WTC11 (cell line): ENCODE measurements around the gene SLC39A5. TPM values are rescaled to one million over a fixed set of nuclear protein-coding genes. Genes with fewer than 3 reads are reported as not detected.
A peak's percentile ranks its signal among the peaks of the same experiment; 100 is the strongest.

Source experiments
- ATAC-seq: fragments of 200-7000 bp; cut with Tn5 transposase; 2 replicates; pipeline ENCODE4 v1.10.0; 2021; ENCODE audit warnings: mild to moderate bottlenecking, moderate library complexity
- CTCF ChIA-PET: fragments of 300-600 bp; sonication (Branson Sonifier 250); formaldehyde crosslinking; loops from one replicate; lab custom pipeline; 2021; ENCODE audit warnings: antibody characterized with exemption; lab: Charles Lee
- POLR2A ChIA-PET: fragments of 350-600 bp; sonication (Branson Sonifier 250); formaldehyde crosslinking; loops from one replicate; lab custom pipeline; 2021; ENCODE audit warnings: antibody characterized with exemption; lab: Charles Lee
- DNase-seq: peaks from one replicate; pipeline ENCODE4 v3.0.0; 2021; ENCODE audit warnings: low spot score
- H3K27ac Mint-ChIP-seq: 2 replicates; pipeline ENCODE4 v1.8.0; 2021; ENCODE audit warnings: mixed read lengths
- H3K27me3 Mint-ChIP-seq: 2 replicates; pipeline ENCODE4 v1.8.0; 2021; ENCODE audit warnings: low read depth, mild to moderate bottlenecking, moderate library complexity, mixed read lengths
- H3K36me3 Mint-ChIP-seq: 2 replicates; pipeline ENCODE4 v1.8.0; 2021; ENCODE audit warnings: mixed read lengths
- H3K4me1 Mint-ChIP-seq: 2 replicates; pipeline ENCODE4 v1.8.0; 2022; ENCODE audit warnings: mixed read lengths
- H3K4me3 Mint-ChIP-seq: 2 replicates; pipeline ENCODE4 v1.8.0; 2021; ENCODE audit warnings: mild to moderate bottlenecking, moderate library complexity, mixed read lengths
- H3K9me3 Mint-ChIP-seq: 2 replicates; pipeline ENCODE4 v1.8.0; 2021; ENCODE audit warnings: mixed read lengths
- OVOL2 ChIP-seq: fragments of 250-450 bp; sonication (Bioruptor Pico); IDR thresholded peaks from 2 replicates; pipeline ENCODE4 v1.9.0; 2021; ENCODE audit warnings: mild to moderate bottlenecking, borderline replicate concordance
- SMAD4 ChIP-seq: sonication (generic); formaldehyde crosslinking; IDR thresholded peaks from 2 replicates; pipeline ENCODE4 v1.8.0; 2022; ENCODE audit warnings: mild to moderate bottlenecking, missing genetic modification reagents
- total RNA-seq: library from RNA; stranded (reverse); gene quantifications from 3 replicates; pipeline ENCODE4 v1.2.3, GENCODE V29; 2021
- TF ChIP-seq, protein P1 (sequence below): sonication (generic); formaldehyde crosslinking; IDR thresholded peaks from 2 replicates; pipeline ENCODE4 v1.8.1; 2023; ENCODE audit warnings: mild to moderate bottlenecking, missing genetic modification reagents

SLC39A5 gene
- total RNA-seq, 1 experiment from 2014 or later = 0.26 TPM

DNA sequence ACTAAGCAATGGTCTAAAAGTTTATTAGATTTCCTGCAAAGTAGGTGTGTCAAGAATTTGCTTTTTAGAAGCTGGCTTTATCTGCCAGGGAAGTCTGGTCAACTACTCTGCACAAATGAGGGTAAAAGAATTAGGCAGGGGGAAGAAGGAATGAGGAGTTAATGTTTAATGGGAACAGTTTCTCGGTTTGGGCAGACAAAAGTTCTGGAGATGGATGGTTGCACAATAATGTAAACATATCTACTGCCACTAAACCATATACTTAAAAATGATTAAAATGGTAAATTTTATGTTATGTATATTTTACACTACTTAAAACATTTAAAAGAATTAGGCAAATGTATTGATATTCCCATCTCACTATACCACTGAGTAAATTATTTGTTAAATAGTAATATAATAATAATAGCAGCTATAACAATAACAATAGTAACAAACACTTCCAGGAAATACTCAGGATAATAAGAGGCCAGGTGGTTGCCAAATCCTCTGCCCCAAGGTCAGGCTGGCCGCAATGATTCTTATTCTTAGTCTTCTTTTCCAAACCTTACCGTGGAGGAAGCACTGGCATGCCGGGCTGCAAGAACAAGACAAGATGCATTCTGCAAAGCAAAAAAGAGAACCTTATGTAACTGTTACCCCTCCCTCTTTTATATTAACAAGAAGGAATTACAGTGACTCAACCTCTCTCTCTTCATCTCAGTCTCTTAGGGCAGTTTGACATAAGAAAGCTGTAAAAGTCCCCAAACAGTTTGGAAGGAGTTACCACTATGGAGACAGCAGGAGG lies 56.4 kb downstream of the SLC39A5 start:
- ChIA-PET POLR2A (no interaction called here), CTCF (interaction anchor here (0.9 to 1.6 kb wide), 9 partner anchors 12 to 178 kb away, joined by 3 to 8 read pairs (median 4); partner anchors contain the start of genes ANKRD52, COQ10A and RNF41)
- Mint-ChIP-seq H3K9me3 (no peaks in the 10 kb centered on the region), H3K36me3 (peaks cover 47% of the 10 kb centered on the region), H3K27ac (peak overlapping the region; percentile 84), H3K27me3 (no peaks in the 10 kb centered on the region), H3K4me1 (peaks cover 9% of the 10 kb centered on the region), H3K4me3 (no peak overlapping the region)
- TF ChIP-seq OVOL2 (CRISPR knock-in tag) = no peak
- TF ChIP-seq, protein P1, sequence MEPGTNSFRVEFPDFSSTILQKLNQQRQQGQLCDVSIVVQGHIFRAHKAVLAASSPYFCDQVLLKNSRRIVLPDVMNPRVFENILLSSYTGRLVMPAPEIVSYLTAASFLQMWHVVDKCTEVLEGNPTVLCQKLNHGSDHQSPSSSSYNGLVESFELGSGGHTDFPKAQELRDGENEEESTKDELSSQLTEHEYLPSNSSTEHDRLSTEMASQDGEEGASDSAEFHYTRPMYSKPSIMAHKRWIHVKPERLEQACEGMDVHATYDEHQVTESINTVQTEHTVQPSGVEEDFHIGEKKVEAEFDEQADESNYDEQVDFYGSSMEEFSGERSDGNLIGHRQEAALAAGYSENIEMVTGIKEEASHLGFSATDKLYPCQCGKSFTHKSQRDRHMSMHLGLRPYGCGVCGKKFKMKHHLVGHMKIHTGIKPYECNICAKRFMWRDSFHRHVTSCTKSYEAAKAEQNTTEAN (CRISPR knock-in tag) = no peak
- no peak for TF ChIP-seq SMAD4
- DNase-seq = no peak
- no peak for ATAC-seq

Other genes starting within 250 kb of the SLC39A5 start
- 20.3 to 23.2 TPM (median 23.2 TPM) in 3 replicates for gene SUOX, start 232.8 kb upstream of the SLC39A5 start, total RNA-seq
- gene IKZF4, start 209.0 kb upstream of the SLC39A5 start, total RNA-seq = 13.6 to 14.9 TPM (median 14.8 TPM) in 3 replicates
- 66.4 to 77.2 TPM (median 73.4 TPM) in 3 replicates for gene RPS26, start 188.1 kb upstream of the SLC39A5 start, total RNA-seq
- 49.2 to 64.3 TPM (median 52.4 TPM) in 3 replicates for gene ERBB3, start 149.9 kb upstream of the SLC39A5 start, total RNA-seq
- gene PA2G4, start 125.5 kb upstream of the SLC39A5 start, total RNA-seq = 198 to 249 TPM (median 199 TPM) in 3 replicates
- 4,004 to 4,366 TPM (median 4,314 TPM) in 3 replicates for gene RPL41, start 113.4 kb upstream of the SLC39A5 start, total RNA-seq
- 11.3 to 13.6 TPM (median 13.1 TPM) in 3 replicates for gene ZC3H10, start 111.8 kb upstream of the SLC39A5 start, total RNA-seq
- 77.7 to 80.8 TPM (median 80.1 TPM) in 3 replicates for gene ESYT1, start 101.8 kb upstream of the SLC39A5 start, total RNA-seq
- gene MYL6B, start 77.5 kb upstream of the SLC39A5 start, total RNA-seq = 171 to 180 TPM (median 173 TPM) in 3 replicates
- 835 to 932 TPM (median 844 TPM) in 3 replicates for gene MYL6, start 71.7 kb upstream of the SLC39A5 start, total RNA-seq
- gene SMARCC2, start 40.6 kb upstream of the SLC39A5 start, total RNA-seq = 72.8 to 77.9 TPM (median 76.8 TPM) in 3 replicates
- 45.5 to 57.4 TPM (median 48.7 TPM) in 3 replicates for gene RNF41, start 8.1 kb upstream of the SLC39A5 start, total RNA-seq
- gene NABP2, start 5.7 kb upstream of the SLC39A5 start, total RNA-seq = 42.7 to 47.9 TPM (median 47.5 TPM) in 3 replicates
- gene ANKRD52, start 28.3 kb downstream of the SLC39A5 start, total RNA-seq = 33.0 to 41.2 TPM (median 38.6 TPM) in 3 replicates
- gene COQ10A, start 36.9 kb downstream of the SLC39A5 start, total RNA-seq = 22.7 to 26.2 TPM (median 24.4 TPM) in 3 replicates
- 241 to 275 TPM (median 246 TPM) in 3 replicates for gene CS, start 70.3 kb downstream of the SLC39A5 start, total RNA-seq
- 171 to 193 TPM (median 192 TPM) in 3 replicates for gene CNPY2, start 85.9 kb downstream of the SLC39A5 start, total RNA-seq
- gene PAN2, start 103.9 kb downstream of the SLC39A5 start, total RNA-seq = 46.7 to 58.0 TPM (median 57.5 TPM) in 3 replicates
- gene IL23A, start 108.8 kb downstream of the SLC39A5 start, total RNA-seq = 2.9 to 3.0 TPM (median 2.9 TPM) in 3 replicates
- 53.2 to 54.5 TPM (median 54.5 TPM) in 3 replicates for gene STAT2, start 130.1 kb downstream of the SLC39A5 start, total RNA-seq
- 0.11 TPM in 1 of 3 replicates, not detected in the others for gene APOF, start 132.8 kb downstream of the SLC39A5 start, total RNA-seq
- gene TIMELESS, start 219.4 kb downstream of the SLC39A5 start, total RNA-seq = 60.9 to 67.1 TPM (median 64.9 TPM) in 3 replicates
- gene MIP, start 224.6 kb downstream of the SLC39A5 start, total RNA-seq = not detected in 3 replicates
- 2.8 to 4.2 TPM (median 3.1 TPM) in 3 replicates for gene SPRYD4, start 238.5 kb downstream of the SLC39A5 start, total RNA-seq